H9 (cell line): ENCODE measurements around the gene ARID3A. TPM values are rescaled to one million over a fixed set of nuclear protein-coding genes. Genes with fewer than 3 reads are reported as not detected.

Experiments
- DNase-seq: peaks from one replicate; pipeline ENCODE4 v3.0.0-alpha.2; 2017
- H2AFZ ChIP-seq: one replicate; pipeline ENCODE4 v1.6.1; 2013; ENCODE audit warnings: mild to moderate bottlenecking, low read length, control low read depth, moderate library complexity
- H2AK5ac ChIP-seq: 2 replicates; pipeline ENCODE4 v1.6.1; 2013; ENCODE audit warnings: low read length, control low read depth, mixed read lengths; ENCODE audit not compliant: insufficient read length
- H2BK120ac ChIP-seq: one replicate; pipeline ENCODE4 v1.6.1; 2013; ENCODE audit warnings: low read depth, mild to moderate bottlenecking, low read length, control low read depth, inconsistent platforms; ENCODE audit not compliant: poor library complexity, severe bottlenecking
- H2BK12ac ChIP-seq: 2 replicates; pipeline ENCODE4 v1.6.1; 2013; ENCODE audit warnings: low read length, control low read depth, mixed read lengths, low read depth; ENCODE audit not compliant: insufficient read length
- H2BK15ac ChIP-seq: 2 replicates; pipeline ENCODE4 v1.6.1; 2013; ENCODE audit warnings: low read depth, low read length, control low read depth
- H2BK20ac ChIP-seq: one replicate; pipeline ENCODE4 v1.6.1; 2013; ENCODE audit warnings: low read depth, mild to moderate bottlenecking, low read length, control low read depth, inconsistent platforms; ENCODE audit not compliant: poor library complexity, severe bottlenecking
- H2BK5ac ChIP-seq: 2 replicates; pipeline ENCODE4 v1.6.1; 2013; ENCODE audit warnings: low read length, control low read depth, mixed read lengths; ENCODE audit not compliant: insufficient read length
- H3K14ac ChIP-seq: 2 replicates; pipeline ENCODE4 v1.6.1; 2013; ENCODE audit warnings: low read length, control low read depth; ENCODE audit not compliant: insufficient read depth
- H3K18ac ChIP-seq: 2 replicates; pipeline ENCODE4 v1.6.1; 2013; ENCODE audit warnings: low read depth, mild to moderate bottlenecking, mixed read lengths, low read length, control low read depth; ENCODE audit not compliant: insufficient read length
- H3K23ac ChIP-seq: 2 replicates; pipeline ENCODE4 v1.6.1; 2013; ENCODE audit warnings: low read length, control low read depth, mixed read lengths, low read depth; ENCODE audit not compliant: insufficient read length
- H3K23me2 ChIP-seq: 2 replicates; pipeline ENCODE4 v1.6.1; 2013; ENCODE audit warnings: low read depth, mild to moderate bottlenecking, mixed read lengths, low read length, control low read depth; ENCODE audit not compliant: insufficient read length, poor library complexity, severe bottlenecking
- H3K27ac ChIP-seq: 2 replicates; pipeline ENCODE4 v1.5.1; 2013; ENCODE audit warnings: low read length, control low read depth, mixed read lengths, low read depth; ENCODE audit not compliant: insufficient read length
- H3K27me3 ChIP-seq: 2 replicates; pipeline ENCODE4 v1.6.1; 2013; ENCODE audit warnings: low read length, control low read depth, inconsistent platforms; ENCODE audit not compliant: insufficient read depth
- H3K4ac ChIP-seq: 2 replicates; pipeline ENCODE4 v1.6.1; 2013; ENCODE audit warnings: low read depth, mild to moderate bottlenecking, control low read depth, inconsistent platforms, low read length, moderate library complexity
- H3K4me1 ChIP-seq: 2 replicates; pipeline ENCODE4 v1.6.1; 2013; ENCODE audit warnings: low read length, control low read depth, inconsistent platforms; ENCODE audit not compliant: insufficient read depth
- H3K4me2 ChIP-seq: 2 replicates; pipeline ENCODE4 v1.6.1; 2013; ENCODE audit warnings: low read length, control low read depth, mixed read lengths; ENCODE audit not compliant: insufficient read length, insufficient read depth
- H3K56ac ChIP-seq: 2 replicates; pipeline ENCODE4 v1.6.1; 2013; ENCODE audit warnings: low read depth, mild to moderate bottlenecking, mixed read lengths, low read length, control low read depth; ENCODE audit not compliant: insufficient read length
- H3K79me1 ChIP-seq: 2 replicates; pipeline ENCODE4 v1.6.1; 2013; ENCODE audit warnings: low read depth, mild to moderate bottlenecking, moderate library complexity, low read length, control low read depth, inconsistent platforms; ENCODE audit not compliant: insufficient read depth, poor library complexity, severe bottlenecking
- H3K79me2 ChIP-seq: 2 replicates; pipeline ENCODE4 v1.6.1; 2013; ENCODE audit warnings: low read length, control low read depth, inconsistent platforms; ENCODE audit not compliant: insufficient read depth
- H3K9ac ChIP-seq: 2 replicates; pipeline ENCODE4 v1.6.1; 2013; ENCODE audit warnings: low read length, control low read depth, mixed read lengths; ENCODE audit not compliant: insufficient read length; ENCODE audit errors: extremely low read depth
- H3K9me3 ChIP-seq: one replicate; pipeline ENCODE4 v1.6.1; 2013; ENCODE audit warnings: low read depth, low read length, inconsistent platforms; ENCODE audit not compliant: control insufficient read depth
- H3T11ph ChIP-seq: one replicate; pipeline ENCODE4 v1.6.1; 2013; ENCODE audit warnings: mild to moderate bottlenecking, low read length, control low read depth, inconsistent platforms
- H4K20me1 ChIP-seq: one replicate; pipeline ENCODE4 v1.6.1; 2013; ENCODE audit not compliant: control insufficient read depth, insufficient read length, insufficient read depth
- H4K5ac ChIP-seq: 2 replicates; pipeline ENCODE4 v1.6.1; 2013; ENCODE audit warnings: low read depth, mild to moderate bottlenecking, mixed read lengths, low read length, control low read depth; ENCODE audit not compliant: insufficient read length
- H4K8ac ChIP-seq: replicated peaks from 2 replicates; pipeline ENCODE4 v1.6.1; 2013; ENCODE audit warnings: low read length, control low read depth, mixed read lengths, low read depth; ENCODE audit not compliant: insufficient read length
- H4K91ac ChIP-seq: 2 replicates; pipeline ENCODE4 v1.6.1; 2013; ENCODE audit warnings: low read depth, mild to moderate bottlenecking, moderate library complexity, mixed read lengths, low read length, control low read depth; ENCODE audit not compliant: insufficient read length
- H3K27ac Mint-ChIP-seq, 3 experiments: 2 replicates in 2 of 3; 3 replicates in 1 of 3; pipeline ENCODE4 v1.8.0; 2020 to 2021; ENCODE audit warnings: mixed read lengths in 3 of 3, mild to moderate bottlenecking in 1 of 3, moderate library complexity in 1 of 3
- H3K27me3 Mint-ChIP-seq: 2 replicates; pipeline ENCODE4 v1.8.0; 2021; ENCODE audit warnings: low read depth, mild to moderate bottlenecking, moderate library complexity, mixed read lengths
- H3K36me3 Mint-ChIP-seq, 3 experiments: 2 replicates in 2 of 3; 3 replicates in 1 of 3; pipeline ENCODE4 v1.8.0; 2020 to 2021; ENCODE audit warnings: low read depth in 3 of 3, mixed read lengths in 3 of 3; ENCODE audit not compliant: insufficient read depth in 1 of 3
- H3K4me1 Mint-ChIP-seq, 2 experiments: 2 replicates each; pipeline ENCODE4 v1.8.0; 2020; ENCODE audit warnings: mixed read lengths in 2 of 2
- H3K4me3 Mint-ChIP-seq, 2 experiments: 2 replicates in 1 of 2; 3 replicates in 1 of 2; pipeline ENCODE4 v1.8.0; 2020 to 2021; ENCODE audit warnings: mild to moderate bottlenecking in 2 of 2, mixed read lengths in 2 of 2, moderate library complexity in 1 of 2
- H3K9me3 Mint-ChIP-seq, 2 experiments: 2 replicates in 1 of 2; 3 replicates in 1 of 2; pipeline ENCODE4 v1.8.0; 2020; ENCODE audit warnings: mild to moderate bottlenecking in 2 of 2, mixed read lengths in 2 of 2, moderate library complexity in 1 of 2
- WGBS: extraction: QIAGEN DNeasy Blood & Tissue Kit; methylation state at CpG from one replicate; pipeline ENCODE4 v1.1.7; 2013; ENCODE audit warnings: missing lambda C conversion rate, low lambda C conversion rate, mixed read lengths; ENCODE audit not compliant: insufficient read length; ENCODE audit errors: extremely low coverage; 5-methylcytosine and 5-hydroxymethylcytosine counted together
- total RNA-seq: library from RNA; stranded (reverse); gene quantifications from 2 replicates; pipeline ENCODE4 v1.2.1, GENCODE V29; 2021
- TF ChIP-seq, protein P1 (sequence below): fragments of 200-600 bp; sonication (generic); conservative IDR thresholded peaks from 3 replicates; pipeline ENCODE4 v1.8.0; 2021; ENCODE audit warnings: antibody characterized with exemption, mild to moderate bottlenecking

The ARID3A gene
- total RNA-seq, 1 experiment from 2014 or later = 98.3 TPM

DNA sequence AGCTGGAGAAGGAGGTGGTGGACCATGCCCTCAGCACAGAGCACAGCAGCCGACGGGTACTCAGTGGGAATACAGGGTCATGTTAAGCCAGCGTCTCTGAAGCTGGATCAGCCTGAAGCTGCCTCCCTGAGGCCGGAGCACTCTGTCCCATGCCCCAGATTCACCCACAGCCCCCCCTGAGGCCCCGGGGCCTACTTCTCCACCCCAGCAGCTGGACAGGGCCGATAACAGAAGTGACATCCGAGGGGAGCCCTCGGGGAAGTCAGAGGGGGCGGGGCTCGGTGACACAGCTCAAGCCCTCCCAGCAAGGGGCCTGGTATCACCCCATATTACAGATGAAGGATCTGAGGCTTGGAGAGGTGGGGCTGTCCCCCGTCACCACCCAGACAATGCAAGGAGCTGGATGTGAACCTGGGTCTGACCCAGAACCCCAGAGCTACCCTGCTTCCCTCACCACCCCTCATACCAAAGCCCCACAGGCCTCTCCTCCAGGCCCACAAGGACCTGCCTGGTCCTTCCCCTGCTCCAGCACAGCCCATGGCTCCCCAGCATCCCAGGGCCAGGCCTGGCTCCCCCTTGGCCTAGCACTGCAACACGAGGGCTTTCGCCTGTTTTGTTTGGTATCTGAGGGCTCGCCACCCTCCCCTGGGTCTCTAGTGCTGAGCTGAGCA is 18.5 kb upstream of the ARID3A start:
- WGBS = no CpG with 5 or more reads among the region's 14 CpGs
- no peaks in the 10 kb centered on the region for H3K23me2 ChIP-seq
- H4K91ac ChIP-seq = no peak overlapping the region
- H3K23ac ChIP-seq = no peak overlapping the region
- no peaks in the 10 kb centered on the region for H3K9me3 ChIP-seq
- H3K14ac ChIP-seq = no peak overlapping the region; the same call in 1 of the 2 replicates
- no peak overlapping the region for H3K9ac ChIP-seq
- H3K27ac ChIP-seq = no peak overlapping the region
- Mint-ChIP-seq H3K9me3 (no peaks in the 10 kb centered on the region), H3K36me3 (peaks cover 0 to 18% (median 12%) of the 10 kb centered on the region in 3 experiments; a peak in 5 of 7 replicates), H3K4me3 (no peak overlapping the region), H3K27me3 (no peaks in the 10 kb centered on the region; the same call in 1 of the 2 replicates), H3K27ac (no peak overlapping the region), H3K4me1 (peaks cover 0 to 20% of the 10 kb centered on the region in 2 experiments; a peak in 2 of 4 replicates)
- no peak overlapping the region for H2BK120ac ChIP-seq
- no peaks in the 10 kb centered on the region for H3K4me1 ChIP-seq
- H4K5ac ChIP-seq = no peak overlapping the region
- no peak overlapping the region for H3K18ac ChIP-seq
- H2BK12ac ChIP-seq = no peak overlapping the region
- no peak overlapping the region for H2AFZ ChIP-seq
- H3K56ac ChIP-seq = no peak overlapping the region
- H3K27me3 ChIP-seq = no peaks in the 10 kb centered on the region
- no peak overlapping the region for H3K4me2 ChIP-seq
- H2BK15ac ChIP-seq = no peak overlapping the region
- H4K20me1 ChIP-seq = no peaks in the 10 kb centered on the region
- no peak overlapping the region for H2BK20ac ChIP-seq
- no peak for DNase-seq
- no peak overlapping the region for H2AK5ac ChIP-seq
- peaks cover 10% of the 10 kb centered on the region; the same call in 1 of the 2 replicates for H3K79me2 ChIP-seq
- H3K79me1 ChIP-seq = peaks cover 16% of the 10 kb centered on the region
- no peak overlapping the region for H2BK5ac ChIP-seq
- TF ChIP-seq, protein P1, sequence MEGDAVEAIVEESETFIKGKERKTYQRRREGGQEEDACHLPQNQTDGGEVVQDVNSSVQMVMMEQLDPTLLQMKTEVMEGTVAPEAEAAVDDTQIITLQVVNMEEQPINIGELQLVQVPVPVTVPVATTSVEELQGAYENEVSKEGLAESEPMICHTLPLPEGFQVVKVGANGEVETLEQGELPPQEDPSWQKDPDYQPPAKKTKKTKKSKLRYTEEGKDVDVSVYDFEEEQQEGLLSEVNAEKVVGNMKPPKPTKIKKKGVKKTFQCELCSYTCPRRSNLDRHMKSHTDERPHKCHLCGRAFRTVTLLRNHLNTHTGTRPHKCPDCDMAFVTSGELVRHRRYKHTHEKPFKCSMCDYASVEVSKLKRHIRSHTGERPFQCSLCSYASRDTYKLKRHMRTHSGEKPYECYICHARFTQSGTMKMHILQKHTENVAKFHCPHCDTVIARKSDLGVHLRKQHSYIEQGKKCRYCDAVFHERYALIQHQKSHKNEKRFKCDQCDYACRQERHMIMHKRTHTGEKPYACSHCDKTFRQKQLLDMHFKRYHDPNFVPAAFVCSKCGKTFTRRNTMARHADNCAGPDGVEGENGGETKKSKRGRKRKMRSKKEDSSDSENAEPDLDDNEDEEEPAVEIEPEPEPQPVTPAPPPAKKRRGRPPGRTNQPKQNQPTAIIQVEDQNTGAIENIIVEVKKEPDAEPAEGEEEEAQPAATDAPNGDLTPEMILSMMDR = no peak
- no peak overlapping the region for H3K4ac ChIP-seq
- no peak overlapping the region for H3T11ph ChIP-seq
- no peak overlapping the region for H4K8ac ChIP-seq
